Panc1 (cell line): ENCODE results near the gene IQSEC1.

Source experiments
- POLR2AphosphoS5 ChIP-seq: IDR thresholded peaks from 2 replicates; pipeline ENCODE4 v1.6.1; 2012; ENCODE audit warnings: mild to moderate bottlenecking, low read depth, low read length, moderate library complexity
- SIN3A ChIP-seq: IDR thresholded peaks from 2 replicates; pipeline ENCODE4 v1.6.1; 2012; ENCODE audit warnings: low read depth, mild to moderate bottlenecking, low read length, moderate library complexity, borderline replicate concordance; ENCODE audit not compliant: insufficient read depth
- TF ChIP-seq, protein P1 (sequence below), 2 experiments: IDR thresholded peaks; 2 replicates each; pipeline ENCODE4 v1.6.1; 2011 to 2012; ENCODE audit warnings: low read depth in 2 of 2, control low read depth in 1 of 2, low read length in 1 of 2, mild to moderate bottlenecking in 1 of 2, moderate library complexity in 1 of 2; ENCODE audit not compliant: insufficient read depth in 1 of 2
- TF ChIP-seq, protein P2 (sequence below): fragments of 450-650 bp; IDR thresholded peaks from 2 replicates; pipeline ENCODE4 v1.5.1; 2017; ENCODE audit warnings: mild to moderate bottlenecking

DNA sequence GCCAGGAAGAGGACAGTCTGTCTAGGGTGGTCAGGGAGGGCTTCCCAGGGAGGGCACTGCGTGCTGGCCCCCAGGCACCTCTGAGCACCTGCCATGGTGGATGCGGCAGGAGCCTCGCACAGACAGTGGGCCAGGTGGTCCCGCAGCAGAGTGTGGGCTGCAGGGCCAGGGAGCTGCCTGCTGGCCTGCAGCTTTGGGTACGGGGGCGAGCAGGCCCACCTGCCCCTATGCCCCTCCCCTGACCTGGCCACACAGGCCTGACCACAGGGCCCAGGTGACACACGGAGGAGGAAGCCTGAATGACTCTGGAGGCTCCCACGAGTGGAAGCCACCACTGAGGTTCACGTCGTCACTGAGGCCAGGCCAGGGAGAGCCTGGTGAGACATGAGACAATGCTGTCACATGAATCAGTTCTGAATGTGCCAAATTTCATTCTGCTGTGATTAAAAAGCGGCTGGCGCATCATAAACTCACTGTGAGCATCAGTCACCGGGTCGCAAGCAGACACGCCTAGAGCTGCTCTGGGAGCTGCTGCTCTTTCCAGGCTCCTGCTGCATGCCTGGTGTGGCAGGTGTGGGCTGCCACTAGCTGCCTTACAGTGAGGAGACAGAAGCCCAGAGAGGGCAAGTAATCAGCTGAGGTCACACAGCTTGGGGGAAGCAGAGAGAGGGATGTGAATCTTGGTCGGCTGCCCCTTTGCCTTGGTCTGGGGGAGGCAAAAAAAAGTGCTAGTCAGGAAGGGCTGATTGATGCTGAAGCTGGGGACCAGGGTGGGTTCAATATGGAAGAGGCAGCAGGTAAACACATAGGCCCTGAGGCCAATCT is 39.5 kb upstream of the IQSEC1 start:
- TF ChIP-seq, protein P1, sequence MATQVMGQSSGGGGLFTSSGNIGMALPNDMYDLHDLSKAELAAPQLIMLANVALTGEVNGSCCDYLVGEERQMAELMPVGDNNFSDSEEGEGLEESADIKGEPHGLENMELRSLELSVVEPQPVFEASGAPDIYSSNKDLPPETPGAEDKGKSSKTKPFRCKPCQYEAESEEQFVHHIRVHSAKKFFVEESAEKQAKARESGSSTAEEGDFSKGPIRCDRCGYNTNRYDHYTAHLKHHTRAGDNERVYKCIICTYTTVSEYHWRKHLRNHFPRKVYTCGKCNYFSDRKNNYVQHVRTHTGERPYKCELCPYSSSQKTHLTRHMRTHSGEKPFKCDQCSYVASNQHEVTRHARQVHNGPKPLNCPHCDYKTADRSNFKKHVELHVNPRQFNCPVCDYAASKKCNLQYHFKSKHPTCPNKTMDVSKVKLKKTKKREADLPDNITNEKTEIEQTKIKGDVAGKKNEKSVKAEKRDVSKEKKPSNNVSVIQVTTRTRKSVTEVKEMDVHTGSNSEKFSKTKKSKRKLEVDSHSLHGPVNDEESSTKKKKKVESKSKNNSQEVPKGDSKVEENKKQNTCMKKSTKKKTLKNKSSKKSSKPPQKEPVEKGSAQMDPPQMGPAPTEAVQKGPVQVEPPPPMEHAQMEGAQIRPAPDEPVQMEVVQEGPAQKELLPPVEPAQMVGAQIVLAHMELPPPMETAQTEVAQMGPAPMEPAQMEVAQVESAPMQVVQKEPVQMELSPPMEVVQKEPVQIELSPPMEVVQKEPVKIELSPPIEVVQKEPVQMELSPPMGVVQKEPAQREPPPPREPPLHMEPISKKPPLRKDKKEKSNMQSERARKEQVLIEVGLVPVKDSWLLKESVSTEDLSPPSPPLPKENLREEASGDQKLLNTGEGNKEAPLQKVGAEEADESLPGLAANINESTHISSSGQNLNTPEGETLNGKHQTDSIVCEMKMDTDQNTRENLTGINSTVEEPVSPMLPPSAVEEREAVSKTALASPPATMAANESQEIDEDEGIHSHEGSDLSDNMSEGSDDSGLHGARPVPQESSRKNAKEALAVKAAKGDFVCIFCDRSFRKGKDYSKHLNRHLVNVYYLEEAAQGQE (IDR thresholded peaks at IDR 0.05; ENCODE audit: insufficient read depth in 1 of 2, low read depth in 2 of 2, low read length in 1 of 2): no peak
- TF ChIP-seq, protein P2, sequence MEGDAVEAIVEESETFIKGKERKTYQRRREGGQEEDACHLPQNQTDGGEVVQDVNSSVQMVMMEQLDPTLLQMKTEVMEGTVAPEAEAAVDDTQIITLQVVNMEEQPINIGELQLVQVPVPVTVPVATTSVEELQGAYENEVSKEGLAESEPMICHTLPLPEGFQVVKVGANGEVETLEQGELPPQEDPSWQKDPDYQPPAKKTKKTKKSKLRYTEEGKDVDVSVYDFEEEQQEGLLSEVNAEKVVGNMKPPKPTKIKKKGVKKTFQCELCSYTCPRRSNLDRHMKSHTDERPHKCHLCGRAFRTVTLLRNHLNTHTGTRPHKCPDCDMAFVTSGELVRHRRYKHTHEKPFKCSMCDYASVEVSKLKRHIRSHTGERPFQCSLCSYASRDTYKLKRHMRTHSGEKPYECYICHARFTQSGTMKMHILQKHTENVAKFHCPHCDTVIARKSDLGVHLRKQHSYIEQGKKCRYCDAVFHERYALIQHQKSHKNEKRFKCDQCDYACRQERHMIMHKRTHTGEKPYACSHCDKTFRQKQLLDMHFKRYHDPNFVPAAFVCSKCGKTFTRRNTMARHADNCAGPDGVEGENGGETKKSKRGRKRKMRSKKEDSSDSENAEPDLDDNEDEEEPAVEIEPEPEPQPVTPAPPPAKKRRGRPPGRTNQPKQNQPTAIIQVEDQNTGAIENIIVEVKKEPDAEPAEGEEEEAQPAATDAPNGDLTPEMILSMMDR: no peak
- TF ChIP-seq POLR2AphosphoS5 (no peak), SIN3A (no peak)
